HG03469 (cell line): ENCODE measurements around the gene DGKI.
A peak's percentile ranks its signal among the peaks of the same experiment; 100 is the strongest.

ENCODE experiments used
- ATAC-seq: cut with Tn5 transposase; IDR thresholded peaks from one replicate; pipeline ENCODE4 v1.9.1; 2021; ENCODE audit warnings: mild to moderate bottlenecking, moderate library complexity, moderate number of reproducible peaks; ENCODE audit not compliant: unreplicated experiment

The DGKI gene

GRCh38 chr7:137563981-137564380 is 282.8 kb downstream of the DGKI start:
- ATAC-seq: no peak

GRCh38 chr7:137547485-137547884 is 299.3 kb downstream of the DGKI start:
- no peak for ATAC-seq

- no peak for ATAC-seq
Observed at GRCh38 chr7:137546671-137547070, 300.1 kb downstream of the DGKI start.

- no peak for ATAC-seq
Observed at GRCh38 chr7:137546009-137546408, 300.8 kb downstream of the DGKI start.

- no peak for ATAC-seq
Observed at GRCh38 chr7:137545059-137545716, 301.6 kb downstream of the DGKI start.

- no peak for ATAC-seq
Observed at GRCh38 chr7:137544453-137545058, 302.2 kb downstream of the DGKI start.

- peak; percentile 46 for ATAC-seq
Observed at GRCh38 chr7:137539111-137539715, 307.6 kb downstream of the DGKI start.

GRCh38 chr7:137538361-137538762 is 308.4 kb downstream of the DGKI start:
- no peak for ATAC-seq

- ATAC-seq: no peak
Observed at GRCh38 chr7:137535579-137535978, 311.2 kb downstream of the DGKI start.

GRCh38 chr7:137531671-137532070 is 315.1 kb downstream of the DGKI start:
- no peak for ATAC-seq

GRCh38 chr7:137527634-137528033 is 319.1 kb downstream of the DGKI start:
- no peak for ATAC-seq

- ATAC-seq: no peak
Observed at GRCh38 chr7:137523171-137523570, 323.6 kb downstream of the DGKI start.

GRCh38 chr7:137521451-137521850 is 325.3 kb downstream of the DGKI start:
- no peak for ATAC-seq

GRCh38 chr7:137519947-137520346 is 326.8 kb downstream of the DGKI start:
- ATAC-seq: no peak

- no peak for ATAC-seq
Observed at GRCh38 chr7:137519181-137519691, 327.5 kb downstream of the DGKI start.

GRCh38 chr7:137513091-137513490 is 333.7 kb downstream of the DGKI start:
- no peak for ATAC-seq

- ATAC-seq: no peak
Observed at GRCh38 chr7:137507096-137507495, 339.7 kb downstream of the DGKI start.

GRCh38 chr7:137506031-137506430 is 340.7 kb downstream of the DGKI start:
- ATAC-seq: no peak

- ATAC-seq: no peak
Observed at GRCh38 chr7:137501562-137501961, 345.2 kb downstream of the DGKI start.

- no peak for ATAC-seq
Observed at GRCh38 chr7:137492889-137493288, 353.9 kb downstream of the DGKI start.

GRCh38 chr7:137489880-137490279 is 356.9 kb downstream of the DGKI start:
- no peak for ATAC-seq

GRCh38 chr7:137488038-137488437 is 358.7 kb downstream of the DGKI start:
- no peak for ATAC-seq
